GM23338 (cell line): ENCODE measurements around the gene CRYBG2. TPM values are rescaled to one million over a fixed set of nuclear protein-coding genes. Genes with fewer than 3 reads are reported as not detected.

Experiments
- ATAC-seq: fragments of 200-7000 bp; cut with Tn5 transposase; 3 replicates; pipeline ENCODE4 v1.9.1; 2020
- DNase-seq: peaks from one replicate; pipeline ENCODE4 v3.0.0-alpha.2; 2015; ENCODE audit warnings: low spot score
- H2AFZ ChIP-seq: fragments of 200-600 bp; sonication (generic); 2 replicates; pipeline ENCODE4 v1.8.0; 2016; ENCODE audit warnings: antibody characterized with exemption, mild to moderate bottlenecking, moderate library complexity
- H3F3A ChIP-seq: fragments of 200-600 bp; sonication (generic); replicated peaks from 2 replicates; pipeline ENCODE4 v1.8.0; 2017; ENCODE audit warnings: antibody characterized with exemption, mixed run types, low read depth
- H3K27ac ChIP-seq: fragments of 200-600 bp; sonication (generic); 2 replicates; pipeline ENCODE4 v1.6.1; 2016; ENCODE audit warnings: low read depth
- H3K27me3 ChIP-seq: fragments of 200-600 bp; sonication (generic); 2 replicates; pipeline ENCODE4 v1.8.0; 2016; ENCODE audit warnings: mild to moderate bottlenecking, mixed run types, moderate library complexity; ENCODE audit not compliant: insufficient read depth
- H3K36me3 ChIP-seq: fragments of 200-600 bp; sonication (generic); 2 replicates; pipeline ENCODE4 v1.8.0; 2016; ENCODE audit warnings: mild to moderate bottlenecking; ENCODE audit not compliant: insufficient read depth
- H3K4me1 ChIP-seq: fragments of 200-600 bp; sonication (generic); 2 replicates; pipeline ENCODE4 v1.8.0; 2016; ENCODE audit warnings: mild to moderate bottlenecking, moderate library complexity; ENCODE audit not compliant: insufficient read depth
- H3K4me2 ChIP-seq: fragments of 200-600 bp; sonication (generic); 2 replicates; pipeline ENCODE4 v1.7.1; 2017; ENCODE audit warnings: mixed run types
- H3K4me3 ChIP-seq: fragments of 200-600 bp; sonication (generic); 2 replicates; pipeline ENCODE4 v1.6.1; 2016; ENCODE audit warnings: mixed run types
- H3K79me2 ChIP-seq: fragments of 200-600 bp; sonication (generic); replicated peaks from 2 replicates; pipeline ENCODE4 v1.8.0; 2017; ENCODE audit warnings: mild to moderate bottlenecking; ENCODE audit not compliant: insufficient read depth
- H3K9me2 ChIP-seq: fragments of 200-600 bp; sonication (generic); 2 replicates; pipeline ENCODE4 v1.8.0; 2017; ENCODE audit not compliant: insufficient read depth
- H4K20me1 ChIP-seq: fragments of 200-600 bp; sonication (generic); replicated peaks from 2 replicates; pipeline ENCODE4 v1.8.0; 2017; ENCODE audit warnings: mild to moderate bottlenecking; ENCODE audit not compliant: insufficient read depth
- H3K27ac Mint-ChIP-seq: 2 replicates; pipeline ENCODE4 v1.8.0; 2020; ENCODE audit warnings: inconsistent platforms, mild to moderate bottlenecking, moderate library complexity, mixed read lengths
- H3K27me3 Mint-ChIP-seq: 3 replicates; pipeline ENCODE4 v1.8.0; 2022; ENCODE audit warnings: low read depth, mild to moderate bottlenecking, moderate library complexity, mixed read lengths, inconsistent platforms; ENCODE audit not compliant: insufficient read depth, poor library complexity
- H3K36me3 Mint-ChIP-seq: 3 replicates; pipeline ENCODE4 v1.8.0; 2021; ENCODE audit warnings: low read depth, mild to moderate bottlenecking, inconsistent platforms, moderate library complexity, mixed read lengths
- H3K4me1 Mint-ChIP-seq: 3 replicates; pipeline ENCODE4 v1.8.0; 2020; ENCODE audit warnings: mild to moderate bottlenecking, inconsistent platforms, mixed read lengths
- H3K4me3 Mint-ChIP-seq: 3 replicates; pipeline ENCODE4 v1.8.0; 2021; ENCODE audit warnings: moderate library complexity, mild to moderate bottlenecking, inconsistent platforms, mixed read lengths
- H3K9me3 Mint-ChIP-seq: 3 replicates; pipeline ENCODE4 v1.8.0; 2020; ENCODE audit warnings: moderate library complexity, mild to moderate bottlenecking, inconsistent platforms, mixed read lengths
- CREB1 ChIP-seq: fragments of 250-450 bp; sonication (Bioruptor Pico); IDR thresholded peaks from 2 replicates; pipeline ENCODE4 v1.5.0; 2020; ENCODE audit warnings: low read depth, mild to moderate bottlenecking, moderate library complexity
- EZH2 ChIP-seq: fragments of 200-600 bp; sonication (generic); IDR thresholded peaks from one replicate; pipeline ENCODE4 v1.8.0; 2017; ENCODE audit warnings: antibody characterized with exemption, mild to moderate bottlenecking, low read depth; ENCODE audit not compliant: unreplicated experiment
- JUNB ChIP-seq: IDR thresholded peaks from one replicate; pipeline ENCODE4 v1.6.1; 2016; ENCODE audit warnings: antibody characterized with exemption; ENCODE audit not compliant: unreplicated experiment
- POLR2AphosphoS5 ChIP-seq: IDR thresholded peaks from 2 replicates; pipeline ENCODE4 v1.6.1; 2016; ENCODE audit warnings: antibody characterized with exemption, low read depth
- STAT1 ChIP-seq: IDR thresholded peaks from one replicate; pipeline ENCODE4 v1.6.1; 2016; ENCODE audit warnings: antibody characterized with exemption; ENCODE audit not compliant: unreplicated experiment
- ZNF114 ChIP-seq: fragments of 250-450 bp; sonication (Bioruptor Pico); IDR thresholded peaks from 2 replicates; pipeline ENCODE4 v1.5.0; 2020; ENCODE audit warnings: mild to moderate bottlenecking, moderate library complexity
- ZNF331 ChIP-seq: fragments of 250-450 bp; sonication (Bioruptor Pico); IDR thresholded peaks from 2 replicates; pipeline ENCODE4 v1.5.0; 2020; ENCODE audit warnings: low read depth, mild to moderate bottlenecking, moderate library complexity
- polyA plus RNA-seq: library from polyadenylated mRNA; unstranded; fragments of >200 nt; fragmentation: Nextera tagmentation; extraction: Ambion mirVana; gene quantifications from 2 replicates; pipeline ENCODE4 v1.2.1, GENCODE V29; 2016
- total RNA-seq: library from RNA; depleted of rRNA; stranded (reverse); fragments of >200 nt; shearing (Covaris generic); gene quantifications from 2 replicates; pipeline ENCODE4 v1.2.3, GENCODE V29; 2014
- TF ChIP-seq, protein P1 (sequence below): IDR thresholded peaks from one replicate; pipeline ENCODE4 v1.6.1; 2018; ENCODE audit warnings: antibody characterized with exemption; ENCODE audit not compliant: unreplicated experiment
- TF ChIP-seq, protein P2 (sequence below): fragments of 250-450 bp; sonication (Bioruptor Pico); IDR thresholded peaks from 2 replicates; pipeline ENCODE4 v1.5.0; 2020; ENCODE audit warnings: mild to moderate bottlenecking, moderate library complexity
- TF ChIP-seq, protein P3 (sequence below): IDR thresholded peaks from 2 replicates; pipeline ENCODE4 v1.6.1; 2016; ENCODE audit warnings: antibody characterized with exemption

Gene CRYBG2
- total and polyA plus RNA-seq, 2 experiments from 2014 or later = 17.6 to 18.4 TPM

DNA sequence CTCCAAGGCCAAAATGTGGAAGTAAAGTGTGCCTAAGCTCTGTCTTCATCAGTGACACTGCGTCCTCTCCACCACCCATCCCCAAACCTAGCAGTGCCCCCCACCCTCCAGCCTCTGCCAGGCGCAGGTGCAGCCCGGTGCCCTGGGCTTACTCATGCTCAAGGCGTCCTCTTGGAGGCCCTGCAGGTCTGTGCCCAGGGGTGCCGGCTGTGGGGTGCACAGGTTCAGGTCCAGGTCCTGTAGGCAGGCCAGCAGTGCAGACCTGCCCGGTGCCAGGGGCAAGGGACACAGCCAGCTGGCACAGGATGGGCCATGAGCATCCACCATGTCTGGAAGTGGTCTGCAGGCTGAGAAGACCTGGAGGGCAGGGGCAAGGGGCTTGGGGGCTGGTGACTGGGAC, 13.5 kb upstream of the CRYBG2 start (continued):
- TF ChIP-seq, protein P1, sequence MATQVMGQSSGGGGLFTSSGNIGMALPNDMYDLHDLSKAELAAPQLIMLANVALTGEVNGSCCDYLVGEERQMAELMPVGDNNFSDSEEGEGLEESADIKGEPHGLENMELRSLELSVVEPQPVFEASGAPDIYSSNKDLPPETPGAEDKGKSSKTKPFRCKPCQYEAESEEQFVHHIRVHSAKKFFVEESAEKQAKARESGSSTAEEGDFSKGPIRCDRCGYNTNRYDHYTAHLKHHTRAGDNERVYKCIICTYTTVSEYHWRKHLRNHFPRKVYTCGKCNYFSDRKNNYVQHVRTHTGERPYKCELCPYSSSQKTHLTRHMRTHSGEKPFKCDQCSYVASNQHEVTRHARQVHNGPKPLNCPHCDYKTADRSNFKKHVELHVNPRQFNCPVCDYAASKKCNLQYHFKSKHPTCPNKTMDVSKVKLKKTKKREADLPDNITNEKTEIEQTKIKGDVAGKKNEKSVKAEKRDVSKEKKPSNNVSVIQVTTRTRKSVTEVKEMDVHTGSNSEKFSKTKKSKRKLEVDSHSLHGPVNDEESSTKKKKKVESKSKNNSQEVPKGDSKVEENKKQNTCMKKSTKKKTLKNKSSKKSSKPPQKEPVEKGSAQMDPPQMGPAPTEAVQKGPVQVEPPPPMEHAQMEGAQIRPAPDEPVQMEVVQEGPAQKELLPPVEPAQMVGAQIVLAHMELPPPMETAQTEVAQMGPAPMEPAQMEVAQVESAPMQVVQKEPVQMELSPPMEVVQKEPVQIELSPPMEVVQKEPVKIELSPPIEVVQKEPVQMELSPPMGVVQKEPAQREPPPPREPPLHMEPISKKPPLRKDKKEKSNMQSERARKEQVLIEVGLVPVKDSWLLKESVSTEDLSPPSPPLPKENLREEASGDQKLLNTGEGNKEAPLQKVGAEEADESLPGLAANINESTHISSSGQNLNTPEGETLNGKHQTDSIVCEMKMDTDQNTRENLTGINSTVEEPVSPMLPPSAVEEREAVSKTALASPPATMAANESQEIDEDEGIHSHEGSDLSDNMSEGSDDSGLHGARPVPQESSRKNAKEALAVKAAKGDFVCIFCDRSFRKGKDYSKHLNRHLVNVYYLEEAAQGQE = no peak

DNA sequence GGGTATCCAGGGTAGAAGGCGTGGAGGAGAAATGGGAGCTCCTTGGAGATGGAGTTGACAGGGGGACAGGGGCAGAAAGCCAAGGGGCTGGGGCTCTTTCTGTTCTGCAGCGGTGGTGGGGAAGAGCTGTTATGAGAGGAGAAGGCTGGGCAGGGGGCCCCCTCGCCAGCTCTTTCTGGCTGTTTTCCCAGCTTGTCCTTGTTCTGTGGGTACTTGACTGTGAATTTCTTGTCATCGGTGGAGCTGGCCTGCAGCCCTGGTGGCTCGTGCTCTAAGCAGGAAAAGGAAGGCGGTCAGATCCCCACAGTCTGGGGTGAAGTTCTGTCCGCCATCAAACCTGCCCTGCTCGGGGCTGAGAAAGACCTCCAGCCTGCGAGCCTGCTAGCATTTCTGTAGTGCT, 11.0 kb upstream of the CRYBG2 start:
- Histone ChIP-seq H4K20me1 (no peaks in the 10 kb centered on the region), H3K36me3 (no peaks in the 10 kb centered on the region), H3K27me3 (peaks cover 32% of the 10 kb centered on the region), H3K79me2 (no peaks in the 10 kb centered on the region), H3K9me2 (no peaks in the 10 kb centered on the region), H2AFZ (no peak overlapping the region), H3F3A (peaks cover 16% of the 10 kb centered on the region; the same call in 1 of the 2 replicates), H3K4me1 (peaks cover 7% of the 10 kb centered on the region), H3K4me3 (no peak overlapping the region), H3K4me2 (no peak overlapping the region), H3K27ac (no peak overlapping the region)
- Mint-ChIP-seq H3K4me3 (no peak overlapping the region), H3K27me3 (peaks cover 31% of the 10 kb centered on the region), H3K36me3 (no peaks in the 10 kb centered on the region), H3K4me1 (peaks cover 20% of the 10 kb centered on the region), H3K9me3 (no peaks in the 10 kb centered on the region), H3K27ac (no peak overlapping the region)
- DNase-seq = no peak
- ATAC-seq = no peak
- TF ChIP-seq JUNB = no peak
- no peak for TF ChIP-seq ZNF331 (CRISPR knock-in tag)
- no peak for TF ChIP-seq ZNF114 (CRISPR knock-in tag)
- TF ChIP-seq STAT1 = no peak
- TF ChIP-seq, protein P2, sequence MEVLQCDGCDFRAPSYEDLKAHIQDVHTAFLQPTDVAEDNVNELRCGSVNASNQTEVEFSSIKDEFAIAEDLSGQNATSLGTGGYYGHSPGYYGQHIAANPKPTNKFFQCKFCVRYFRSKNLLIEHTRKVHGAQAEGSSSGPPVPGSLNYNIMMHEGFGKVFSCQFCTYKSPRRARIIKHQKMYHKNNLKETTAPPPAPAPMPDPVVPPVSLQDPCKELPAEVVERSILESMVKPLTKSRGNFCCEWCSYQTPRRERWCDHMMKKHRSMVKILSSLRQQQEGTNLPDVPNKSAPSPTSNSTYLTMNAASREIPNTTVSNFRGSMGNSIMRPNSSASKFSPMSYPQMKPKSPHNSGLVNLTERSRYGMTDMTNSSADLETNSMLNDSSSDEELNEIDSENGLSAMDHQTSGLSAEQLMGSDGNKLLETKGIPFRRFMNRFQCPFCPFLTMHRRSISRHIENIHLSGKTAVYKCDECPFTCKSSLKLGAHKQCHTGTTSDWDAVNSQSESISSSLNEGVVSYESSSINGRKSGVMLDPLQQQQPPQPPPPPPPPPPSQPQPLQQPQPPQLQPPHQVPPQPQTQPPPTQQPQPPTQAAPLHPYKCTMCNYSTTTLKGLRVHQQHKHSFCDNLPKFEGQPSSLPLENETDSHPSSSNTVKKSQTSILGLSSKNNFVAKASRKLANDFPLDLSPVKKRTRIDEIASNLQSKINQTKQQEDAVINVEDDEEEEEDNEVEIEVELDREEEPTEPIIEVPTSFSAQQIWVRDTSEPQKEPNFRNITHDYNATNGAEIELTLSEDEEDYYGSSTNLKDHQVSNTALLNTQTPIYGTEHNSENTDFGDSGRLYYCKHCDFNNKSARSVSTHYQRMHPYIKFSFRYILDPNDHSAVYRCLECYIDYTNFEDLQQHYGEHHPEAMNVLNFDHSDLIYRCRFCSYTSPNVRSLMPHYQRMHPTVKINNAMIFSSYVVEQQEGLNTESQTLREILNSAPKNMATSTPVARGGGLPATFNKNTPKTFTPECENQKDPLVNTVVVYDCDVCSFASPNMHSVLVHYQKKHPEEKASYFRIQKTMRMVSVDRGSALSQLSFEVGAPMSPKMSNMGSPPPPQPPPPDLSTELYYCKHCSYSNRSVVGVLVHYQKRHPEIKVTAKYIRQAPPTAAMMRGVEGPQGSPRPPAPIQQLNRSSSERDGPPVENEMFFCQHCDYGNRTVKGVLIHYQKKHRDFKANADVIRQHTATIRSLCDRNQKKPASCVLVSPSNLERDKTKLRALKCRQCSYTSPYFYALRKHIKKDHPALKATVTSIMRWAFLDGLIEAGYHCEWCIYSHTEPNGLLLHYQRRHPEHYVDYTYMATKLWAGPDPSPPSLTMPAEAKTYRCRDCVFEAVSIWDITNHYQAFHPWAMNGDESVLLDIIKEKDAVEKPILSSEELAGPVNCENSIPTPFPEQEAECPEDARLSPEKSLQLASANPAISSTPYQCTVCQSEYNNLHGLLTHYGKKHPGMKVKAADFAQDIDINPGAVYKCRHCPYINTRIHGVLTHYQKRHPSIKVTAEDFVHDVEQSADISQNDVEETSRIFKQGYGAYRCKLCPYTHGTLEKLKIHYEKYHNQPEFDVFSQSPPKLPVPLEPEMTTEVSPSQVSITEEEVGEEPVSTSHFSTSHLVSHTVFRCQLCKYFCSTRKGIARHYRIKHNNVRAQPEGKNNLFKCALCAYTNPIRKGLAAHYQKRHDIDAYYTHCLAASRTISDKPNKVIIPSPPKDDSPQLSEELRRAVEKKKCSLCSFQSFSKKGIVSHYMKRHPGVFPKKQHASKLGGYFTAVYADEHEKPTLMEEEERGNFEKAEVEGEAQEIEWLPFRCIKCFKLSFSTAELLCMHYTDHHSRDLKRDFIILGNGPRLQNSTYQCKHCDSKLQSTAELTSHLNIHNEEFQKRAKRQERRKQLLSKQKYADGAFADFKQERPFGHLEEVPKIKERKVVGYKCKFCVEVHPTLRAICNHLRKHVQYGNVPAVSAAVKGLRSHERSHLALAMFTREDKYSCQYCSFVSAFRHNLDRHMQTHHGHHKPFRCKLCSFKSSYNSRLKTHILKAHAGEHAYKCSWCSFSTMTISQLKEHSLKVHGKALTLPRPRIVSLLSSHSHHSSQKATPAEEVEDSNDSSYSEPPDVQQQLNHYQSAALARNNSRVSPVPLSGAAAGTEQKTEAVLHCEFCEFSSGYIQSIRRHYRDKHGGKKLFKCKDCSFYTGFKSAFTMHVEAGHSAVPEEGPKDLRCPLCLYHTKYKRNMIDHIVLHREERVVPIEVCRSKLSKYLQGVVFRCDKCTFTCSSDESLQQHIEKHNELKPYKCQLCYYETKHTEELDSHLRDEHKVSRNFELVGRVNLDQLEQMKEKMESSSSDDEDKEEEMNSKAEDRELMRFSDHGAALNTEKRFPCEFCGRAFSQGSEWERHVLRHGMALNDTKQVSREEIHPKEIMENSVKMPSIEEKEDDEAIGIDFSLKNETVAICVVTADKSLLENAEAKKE = no peak
- TF ChIP-seq EZH2 = no peak
- no peak for TF ChIP-seq POLR2AphosphoS5
- no peak for TF ChIP-seq CREB1
- TF ChIP-seq, protein P3, sequence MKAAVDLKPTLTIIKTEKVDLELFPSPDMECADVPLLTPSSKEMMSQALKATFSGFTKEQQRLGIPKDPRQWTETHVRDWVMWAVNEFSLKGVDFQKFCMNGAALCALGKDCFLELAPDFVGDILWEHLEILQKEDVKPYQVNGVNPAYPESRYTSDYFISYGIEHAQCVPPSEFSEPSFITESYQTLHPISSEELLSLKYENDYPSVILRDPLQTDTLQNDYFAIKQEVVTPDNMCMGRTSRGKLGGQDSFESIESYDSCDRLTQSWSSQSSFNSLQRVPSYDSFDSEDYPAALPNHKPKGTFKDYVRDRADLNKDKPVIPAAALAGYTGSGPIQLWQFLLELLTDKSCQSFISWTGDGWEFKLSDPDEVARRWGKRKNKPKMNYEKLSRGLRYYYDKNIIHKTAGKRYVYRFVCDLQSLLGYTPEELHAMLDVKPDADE = no peak
- TF ChIP-seq, protein P1 = no peak
